NCI-H2196 (cell line): ENCODE data around the gene NME9.

Experiments used
- DNase-seq: peaks from one replicate; lab custom pipeline; 2025; ENCODE audit not compliant: unreplicated experiment; lab: John Stamatoyannopoulos, UW

NME9 gene

DNA sequence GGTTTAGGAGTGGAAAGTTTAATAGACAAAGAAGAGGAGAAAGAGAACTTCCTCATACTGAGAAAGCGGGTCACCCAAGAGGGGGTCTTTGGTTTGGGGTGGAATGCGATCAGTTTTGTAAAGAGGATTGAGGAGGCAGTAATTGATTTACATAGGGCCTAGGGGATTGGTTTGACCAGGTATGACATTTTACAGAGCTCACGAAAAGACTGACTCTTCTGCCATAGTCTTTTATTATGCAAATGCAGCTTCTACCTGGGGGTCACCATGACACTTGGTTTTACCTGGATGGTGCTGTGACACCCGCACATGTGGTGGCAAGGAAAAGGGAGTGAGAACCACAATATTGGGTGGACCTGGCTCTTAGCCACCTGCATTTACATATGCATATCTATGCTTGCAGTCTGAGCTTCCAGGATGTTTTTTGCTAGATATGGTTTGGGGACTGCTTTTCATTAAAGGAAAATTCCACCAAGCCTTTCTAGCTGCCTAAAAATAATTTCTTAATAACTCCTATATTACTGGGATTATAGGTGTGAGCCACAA, 6.9 kb upstream of the NME9 start:
- no peak for DNase-seq

DNA sequence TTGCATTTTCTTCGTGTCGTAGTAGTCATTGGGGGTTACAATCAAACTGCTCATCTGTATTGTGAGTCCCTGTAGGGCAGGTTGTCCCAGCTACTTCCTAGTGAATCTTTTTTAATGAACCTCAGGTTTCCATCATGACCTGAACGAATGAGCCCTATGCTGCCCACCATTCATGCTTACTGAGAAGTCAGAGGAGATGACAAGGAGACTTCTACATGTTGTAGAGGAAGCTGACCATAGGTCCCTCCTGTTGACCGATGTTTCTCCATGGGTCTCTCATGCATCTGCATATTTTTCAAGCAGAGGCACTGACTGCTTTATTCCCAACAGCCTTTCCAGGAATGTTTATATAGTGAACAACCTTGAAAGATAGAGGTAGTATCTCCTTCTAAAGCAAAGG, 5.0 kb upstream of the NME9 start:
- no peak for DNase-seq

- DNase-seq, result peak; percentile 66
Observed at GRCh38 chr3:138332472-138333073, 2.9 kb upstream of the NME9 start.

GRCh38 chr3:138331143-138331894, 1.7 kb upstream of the NME9 start:
- no peak for DNase-seq

DNA sequence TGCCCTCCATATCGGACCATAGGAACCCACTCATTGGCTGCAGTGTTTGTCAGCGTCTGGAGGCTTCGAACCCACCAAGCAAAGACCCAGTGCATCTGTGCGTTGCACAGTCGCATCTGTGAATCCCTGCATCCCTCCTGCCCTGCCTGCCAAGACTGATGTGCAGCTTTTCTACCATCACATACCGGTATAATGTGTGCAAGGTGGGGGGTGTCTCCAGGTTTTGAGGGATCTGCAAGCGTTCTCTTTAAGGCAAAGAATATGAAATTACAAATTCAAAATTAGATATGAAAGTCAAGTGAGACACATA, 288 bp upstream of the NME9 start:
- no peak for DNase-seq

DNA sequence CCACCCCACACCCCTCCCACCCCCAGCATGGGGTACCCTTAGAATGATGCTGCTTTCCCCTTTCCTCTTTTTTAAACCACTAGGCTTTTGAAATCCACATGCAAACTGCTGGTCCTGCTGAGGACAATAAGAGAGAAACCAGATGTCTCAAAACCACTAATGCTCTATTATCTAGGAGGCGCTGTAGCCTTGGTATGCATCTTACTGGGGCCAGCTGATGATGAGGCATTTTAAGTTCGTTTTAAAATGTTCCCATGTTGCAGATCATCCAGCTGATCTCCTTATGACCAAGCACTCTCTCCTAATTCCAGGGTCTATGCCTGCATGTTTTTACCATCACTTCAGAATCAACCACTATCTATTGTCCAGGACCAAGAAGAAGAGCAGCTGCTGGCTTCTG, 1.3 kb downstream of the NME9 start:
- no peak for DNase-seq

GRCh38 chr3:138327831-138328230, 1.8 kb downstream of the NME9 start:
- DNase-seq, result no peak

- DNase-seq, result no peak
Observed at GRCh38 chr3:138326866-138327595, 2.6 kb downstream of the NME9 start.

DNA sequence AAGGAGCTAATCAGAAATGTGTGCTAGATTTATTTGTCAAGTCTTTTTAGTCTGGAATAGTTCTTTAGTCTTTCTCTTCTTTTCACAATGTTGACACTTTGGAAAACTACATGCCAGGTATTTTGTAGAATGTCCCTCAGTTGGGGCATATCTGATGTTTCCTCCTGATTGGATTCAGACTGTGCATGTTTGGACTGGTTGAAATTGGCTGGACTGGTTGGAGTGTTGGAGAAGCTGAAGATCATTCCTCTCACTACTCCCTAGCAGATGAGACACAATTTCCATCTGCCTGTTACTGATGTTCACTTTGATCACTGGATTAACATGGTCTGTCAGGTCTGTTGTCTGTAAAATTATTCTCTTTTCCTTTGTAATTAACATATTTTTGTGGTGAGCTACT, 3.7 kb downstream of the NME9 start:
- DNase-seq, result no peak

DNA sequence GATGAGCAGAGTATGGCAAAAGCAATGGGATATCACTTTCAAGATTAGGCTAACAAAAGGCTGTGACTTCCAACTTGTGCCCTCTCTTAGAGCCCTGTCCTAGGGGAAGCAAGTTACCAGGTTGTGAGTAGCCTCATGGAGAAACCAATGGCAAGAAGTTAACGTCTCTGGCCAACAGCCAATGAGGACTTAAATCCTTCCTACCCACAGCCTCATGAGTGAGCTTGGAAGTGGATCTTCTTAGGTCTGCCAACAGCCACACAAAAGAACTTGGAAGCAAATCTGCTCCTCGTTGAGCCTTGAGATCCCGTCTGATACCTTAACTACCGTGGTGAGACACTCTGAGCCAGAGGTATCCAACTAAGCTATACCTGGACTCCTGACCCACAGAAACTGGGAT, 5.7 kb downstream of the NME9 start:
- DNase-seq, result peak; percentile 49

DNA sequence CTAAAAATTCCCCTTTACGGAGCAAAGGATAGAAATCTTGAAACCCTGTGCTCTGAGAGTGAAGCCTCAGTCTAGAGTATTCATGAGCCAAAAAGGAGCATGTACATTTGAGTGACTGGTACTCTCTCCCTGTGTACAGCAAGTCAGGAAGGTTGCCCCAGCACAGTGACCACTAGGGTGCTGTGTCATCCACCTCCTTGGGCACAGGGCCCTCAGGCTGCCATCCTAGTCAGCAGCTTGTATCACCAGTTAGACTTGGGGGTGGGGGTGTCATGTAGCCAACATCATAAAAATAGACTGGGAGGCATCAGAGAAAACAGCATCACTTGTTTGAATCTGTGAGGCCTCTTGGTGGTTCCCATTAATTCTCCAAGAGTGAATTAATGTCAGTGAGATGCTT, 12.0 kb downstream of the NME9 start:
- DNase-seq, result no peak

DNA sequence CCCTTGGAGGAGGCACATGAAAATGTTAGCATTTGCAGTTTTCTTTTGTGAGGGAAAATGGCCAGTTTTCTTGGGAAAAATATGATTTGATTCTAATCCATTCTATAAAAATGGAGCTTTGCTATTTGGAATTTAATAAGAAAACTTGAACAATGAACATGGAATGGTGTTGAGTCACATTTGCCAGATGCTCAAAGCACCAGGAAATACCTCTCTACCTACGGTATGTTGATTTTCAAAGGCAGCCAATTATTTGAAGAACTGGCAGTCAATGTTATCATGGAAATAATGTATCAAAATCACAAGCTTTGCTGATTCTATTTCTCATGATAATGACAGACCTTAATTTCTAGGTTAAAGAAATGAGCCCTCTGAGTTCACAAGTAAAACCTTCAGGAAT, 14.9 kb downstream of the NME9 start:
- DNase-seq, result no peak

DNA sequence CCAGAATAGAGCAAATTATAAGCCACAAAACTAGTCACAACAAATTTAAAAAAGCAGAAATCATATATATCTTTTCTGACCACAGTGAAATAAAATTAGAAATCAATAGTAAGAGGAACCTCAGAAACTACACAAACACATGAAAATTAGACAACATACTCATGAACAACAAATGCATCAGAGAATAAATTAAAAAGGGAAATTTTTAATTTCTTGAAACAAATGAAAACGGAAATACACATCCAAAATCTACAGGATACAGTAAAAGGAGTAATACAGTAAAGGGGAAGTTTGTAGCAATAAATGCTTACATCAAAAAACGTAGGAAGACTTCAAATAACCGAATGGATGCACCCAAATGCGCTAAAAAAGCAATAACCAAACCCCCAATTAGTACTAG, 19.2 kb downstream of the NME9 start:
- no peak for DNase-seq

GRCh38 chr3:138308783-138309182, 20.9 kb downstream of the NME9 start:
- DNase-seq, result no peak

GRCh38 chr3:138307899-138308298, 21.8 kb downstream of the NME9 start:
- DNase-seq, result no peak

GRCh38 chr3:138303474-138303873, 26.2 kb downstream of the NME9 start:
- no peak for DNase-seq

DNA sequence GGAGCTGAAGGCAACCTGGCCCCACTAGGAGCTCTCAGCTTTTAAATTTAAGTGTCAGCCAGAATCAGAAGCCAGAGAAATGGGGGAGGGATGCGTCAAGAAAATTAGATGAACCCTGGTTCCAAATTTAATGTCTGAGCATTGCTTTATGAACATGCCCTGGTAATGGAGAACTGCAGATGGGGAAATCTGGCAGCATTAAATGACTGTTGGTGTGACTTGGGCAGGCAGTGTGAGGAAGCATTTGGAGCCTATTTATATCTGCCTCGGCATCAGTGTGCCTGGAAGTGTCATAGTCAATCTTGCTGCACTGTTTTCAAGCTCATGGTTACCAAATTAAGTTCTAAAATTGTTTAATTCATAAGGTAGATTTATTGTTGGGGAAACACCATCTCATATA, 29.0 kb downstream of the NME9 start:
- DNase-seq, result no peak

GRCh38 chr3:138297876-138298275, 31.8 kb downstream of the NME9 start:
- DNase-seq, result no peak

GRCh38 chr3:138297059-138297607, 32.5 kb downstream of the NME9 start:
- DNase-seq, result no peak

- no peak for DNase-seq
Observed at GRCh38 chr3:138296639-138297038, 33.0 kb downstream of the NME9 start.

- no peak for DNase-seq
Observed at GRCh38 chr3:138289701-138290100, 40.0 kb downstream of the NME9 start.

DNA sequence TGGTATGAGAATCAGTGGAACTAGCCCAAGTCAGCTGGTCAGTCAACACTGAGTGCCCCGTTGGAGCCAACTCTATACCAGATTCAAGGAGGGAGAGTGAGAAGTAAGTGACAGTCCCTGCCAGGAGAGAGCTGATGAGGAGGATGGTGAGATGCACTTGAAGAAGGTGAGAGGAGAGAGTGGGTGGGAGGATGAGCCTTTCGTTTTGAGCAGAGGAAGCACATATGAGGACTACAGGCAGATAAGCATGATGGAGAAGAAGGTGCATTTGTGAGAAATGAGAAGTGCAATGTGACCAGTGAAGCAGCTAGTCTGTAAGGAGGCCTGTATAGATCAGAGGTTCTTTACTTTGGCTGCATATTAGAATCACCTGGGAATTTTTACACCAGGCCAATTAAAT, 40.4 kb downstream of the NME9 start:
- no peak for DNase-seq
